GM23338 (cell line): ENCODE measurements around the gene MBD5. TPM values are rescaled to one million over a fixed set of nuclear protein-coding genes. Genes with fewer than 3 reads are reported as not detected.

Experiments used
- ATAC-seq: fragments of 200-7000 bp; cut with Tn5 transposase; 3 replicates; pipeline ENCODE4 v1.9.1; 2020
- DNase-seq: peaks from one replicate; pipeline ENCODE4 v3.0.0-alpha.2; 2015; ENCODE audit warnings: low spot score
- H2AFZ ChIP-seq: fragments of 200-600 bp; sonication (generic); 2 replicates; pipeline ENCODE4 v1.8.0; 2016; ENCODE audit warnings: antibody characterized with exemption, mild to moderate bottlenecking, moderate library complexity
- H3F3A ChIP-seq: fragments of 200-600 bp; sonication (generic); replicated peaks from 2 replicates; pipeline ENCODE4 v1.8.0; 2017; ENCODE audit warnings: antibody characterized with exemption, mixed run types, low read depth
- H3K27ac ChIP-seq: fragments of 200-600 bp; sonication (generic); 2 replicates; pipeline ENCODE4 v1.6.1; 2016; ENCODE audit warnings: low read depth
- H3K27me3 ChIP-seq: fragments of 200-600 bp; sonication (generic); 2 replicates; pipeline ENCODE4 v1.8.0; 2016; ENCODE audit warnings: mild to moderate bottlenecking, mixed run types, moderate library complexity; ENCODE audit not compliant: insufficient read depth
- H3K36me3 ChIP-seq: fragments of 200-600 bp; sonication (generic); 2 replicates; pipeline ENCODE4 v1.8.0; 2016; ENCODE audit warnings: mild to moderate bottlenecking; ENCODE audit not compliant: insufficient read depth
- H3K4me1 ChIP-seq: fragments of 200-600 bp; sonication (generic); 2 replicates; pipeline ENCODE4 v1.8.0; 2016; ENCODE audit warnings: mild to moderate bottlenecking, moderate library complexity; ENCODE audit not compliant: insufficient read depth
- H3K4me2 ChIP-seq: fragments of 200-600 bp; sonication (generic); 2 replicates; pipeline ENCODE4 v1.7.1; 2017; ENCODE audit warnings: mixed run types
- H3K4me3 ChIP-seq: fragments of 200-600 bp; sonication (generic); 2 replicates; pipeline ENCODE4 v1.6.1; 2016; ENCODE audit warnings: mixed run types
- H3K79me2 ChIP-seq: fragments of 200-600 bp; sonication (generic); replicated peaks from 2 replicates; pipeline ENCODE4 v1.8.0; 2017; ENCODE audit warnings: mild to moderate bottlenecking; ENCODE audit not compliant: insufficient read depth
- H3K9me2 ChIP-seq: fragments of 200-600 bp; sonication (generic); 2 replicates; pipeline ENCODE4 v1.8.0; 2017; ENCODE audit not compliant: insufficient read depth
- H4K20me1 ChIP-seq: fragments of 200-600 bp; sonication (generic); replicated peaks from 2 replicates; pipeline ENCODE4 v1.8.0; 2017; ENCODE audit warnings: mild to moderate bottlenecking; ENCODE audit not compliant: insufficient read depth
- H3K27ac Mint-ChIP-seq: 2 replicates; pipeline ENCODE4 v1.8.0; 2020; ENCODE audit warnings: inconsistent platforms, mild to moderate bottlenecking, moderate library complexity, mixed read lengths
- H3K27me3 Mint-ChIP-seq: 3 replicates; pipeline ENCODE4 v1.8.0; 2022; ENCODE audit warnings: low read depth, mild to moderate bottlenecking, moderate library complexity, mixed read lengths, inconsistent platforms; ENCODE audit not compliant: insufficient read depth, poor library complexity
- H3K36me3 Mint-ChIP-seq: 3 replicates; pipeline ENCODE4 v1.8.0; 2021; ENCODE audit warnings: low read depth, mild to moderate bottlenecking, inconsistent platforms, moderate library complexity, mixed read lengths
- H3K4me1 Mint-ChIP-seq: 3 replicates; pipeline ENCODE4 v1.8.0; 2020; ENCODE audit warnings: mild to moderate bottlenecking, inconsistent platforms, mixed read lengths
- H3K4me3 Mint-ChIP-seq: 3 replicates; pipeline ENCODE4 v1.8.0; 2021; ENCODE audit warnings: moderate library complexity, mild to moderate bottlenecking, inconsistent platforms, mixed read lengths
- H3K9me3 Mint-ChIP-seq: 3 replicates; pipeline ENCODE4 v1.8.0; 2020; ENCODE audit warnings: moderate library complexity, mild to moderate bottlenecking, inconsistent platforms, mixed read lengths
- CREB1 ChIP-seq: fragments of 250-450 bp; sonication (Bioruptor Pico); IDR thresholded peaks from 2 replicates; pipeline ENCODE4 v1.5.0; 2020; ENCODE audit warnings: low read depth, mild to moderate bottlenecking, moderate library complexity
- EZH2 ChIP-seq: fragments of 200-600 bp; sonication (generic); IDR thresholded peaks from one replicate; pipeline ENCODE4 v1.8.0; 2017; ENCODE audit warnings: antibody characterized with exemption, mild to moderate bottlenecking, low read depth; ENCODE audit not compliant: unreplicated experiment
- EZH2phosphoT487 ChIP-seq: fragments of 200-600 bp; sonication (generic); IDR thresholded peaks from one replicate; pipeline ENCODE4 v1.8.1; 2018; ENCODE audit warnings: antibody characterized with exemption; ENCODE audit not compliant: unreplicated experiment
- JUNB ChIP-seq: IDR thresholded peaks from one replicate; pipeline ENCODE4 v1.6.1; 2016; ENCODE audit warnings: antibody characterized with exemption; ENCODE audit not compliant: unreplicated experiment
- NANOG ChIP-seq: IDR thresholded peaks from 2 replicates; pipeline ENCODE4 v1.6.1; 2016; ENCODE audit warnings: antibody characterized with exemption, borderline replicate concordance
- POLR2AphosphoS5 ChIP-seq: IDR thresholded peaks from 2 replicates; pipeline ENCODE4 v1.6.1; 2016; ENCODE audit warnings: antibody characterized with exemption, low read depth
- STAT1 ChIP-seq: IDR thresholded peaks from one replicate; pipeline ENCODE4 v1.6.1; 2016; ENCODE audit warnings: antibody characterized with exemption; ENCODE audit not compliant: unreplicated experiment
- ZNF114 ChIP-seq: fragments of 250-450 bp; sonication (Bioruptor Pico); IDR thresholded peaks from 2 replicates; pipeline ENCODE4 v1.5.0; 2020; ENCODE audit warnings: mild to moderate bottlenecking, moderate library complexity
- ZNF331 ChIP-seq: fragments of 250-450 bp; sonication (Bioruptor Pico); IDR thresholded peaks from 2 replicates; pipeline ENCODE4 v1.5.0; 2020; ENCODE audit warnings: low read depth, mild to moderate bottlenecking, moderate library complexity
- polyA plus RNA-seq: library from polyadenylated mRNA; unstranded; fragments of >200 nt; fragmentation: Nextera tagmentation; extraction: Ambion mirVana; gene quantifications from 2 replicates; pipeline ENCODE4 v1.2.1, GENCODE V29; 2016
- total RNA-seq: library from RNA; depleted of rRNA; stranded (reverse); fragments of >200 nt; shearing (Covaris generic); gene quantifications from 2 replicates; pipeline ENCODE4 v1.2.3, GENCODE V29; 2014
- TF ChIP-seq, protein P1 (sequence below): IDR thresholded peaks from 2 replicates; pipeline ENCODE4 v1.6.1; 2016; ENCODE audit warnings: antibody characterized with exemption
- TF ChIP-seq, protein P2 (sequence below): fragments of 250-450 bp; sonication (Bioruptor Pico); IDR thresholded peaks from 2 replicates; pipeline ENCODE4 v1.5.0; 2020; ENCODE audit warnings: mild to moderate bottlenecking, moderate library complexity
- TF ChIP-seq, protein P3 (sequence below), 2 experiments: fragments of 200-600 bp in 1 of 2; sonication (generic) in 1 of 2; conservative IDR thresholded peaks; 2 replicates each; pipeline versions ENCODE4 v1.5.1 to v1.6.1; 2016 to 2017; ENCODE audit warnings: antibody characterized with exemption in 2 of 2, low read depth in 2 of 2, mild to moderate bottlenecking in 2 of 2, moderate library complexity in 1 of 2
- TF ChIP-seq, protein P4 (sequence below): IDR thresholded peaks from one replicate; pipeline ENCODE4 v1.6.1; 2018; ENCODE audit warnings: antibody characterized with exemption; ENCODE audit not compliant: unreplicated experiment

Gene MBD5
- total and polyA plus RNA-seq, 2 experiments from 2014 or later = 16.2 to 23.1 TPM

DNA sequence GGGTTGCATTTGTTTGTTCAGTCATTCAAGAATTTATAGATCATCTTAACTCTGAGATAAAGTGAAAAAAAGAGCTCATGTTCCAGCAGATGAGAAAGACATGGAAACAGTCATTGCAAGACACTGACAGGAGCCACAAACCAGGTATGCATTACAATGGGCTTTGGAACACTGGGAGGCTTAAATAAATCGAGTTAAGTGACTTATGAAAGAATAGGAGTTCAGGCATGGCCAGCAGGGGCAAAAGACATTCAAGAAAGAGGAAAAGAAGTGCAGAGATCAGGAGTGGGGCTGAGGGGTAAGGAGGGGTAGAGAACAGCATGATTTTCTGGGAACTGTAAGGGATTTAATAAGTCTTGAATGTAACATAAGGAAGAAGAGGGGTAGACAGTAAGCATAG lies 502.4 kb downstream of the MBD5 start:
- Histone ChIP-seq H4K20me1 (no peaks in the 10 kb centered on the region), H3K27me3 (no peaks in the 10 kb centered on the region), H3K4me3 (no peak overlapping the region), H3K27ac (no peak overlapping the region), H3K9me2 (peaks cover 12% of the 10 kb centered on the region), H3K4me2 (no peak overlapping the region), H2AFZ (no peak overlapping the region), H3K36me3 (no peaks in the 10 kb centered on the region), H3K79me2 (no peaks in the 10 kb centered on the region), H3F3A (no peaks in the 10 kb centered on the region), H3K4me1 (peaks cover 10% of the 10 kb centered on the region)
- Mint-ChIP-seq H3K27ac (no peak overlapping the region; the same call in 1 of the 2 replicates), H3K4me3 (no peak overlapping the region), H3K4me1 (peaks cover 23% of the 10 kb centered on the region), H3K9me3 (no peaks in the 10 kb centered on the region), H3K27me3 (no peaks in the 10 kb centered on the region), H3K36me3 (no peaks in the 10 kb centered on the region)
- ATAC-seq (peak; percentile 69), DNase-seq (peak; percentile 56)
- TF ChIP-seq NANOG (no peak), CREB1 (CRISPR knock-in tag) (no peak), STAT1 (no peak), EZH2phosphoT487 (no peak), POLR2AphosphoS5 (no peak), ZNF114 (CRISPR knock-in tag) (no peak), EZH2 (no peak), JUNB (no peak), ZNF331 (CRISPR knock-in tag) (no peak)
- TF ChIP-seq, protein P1, sequence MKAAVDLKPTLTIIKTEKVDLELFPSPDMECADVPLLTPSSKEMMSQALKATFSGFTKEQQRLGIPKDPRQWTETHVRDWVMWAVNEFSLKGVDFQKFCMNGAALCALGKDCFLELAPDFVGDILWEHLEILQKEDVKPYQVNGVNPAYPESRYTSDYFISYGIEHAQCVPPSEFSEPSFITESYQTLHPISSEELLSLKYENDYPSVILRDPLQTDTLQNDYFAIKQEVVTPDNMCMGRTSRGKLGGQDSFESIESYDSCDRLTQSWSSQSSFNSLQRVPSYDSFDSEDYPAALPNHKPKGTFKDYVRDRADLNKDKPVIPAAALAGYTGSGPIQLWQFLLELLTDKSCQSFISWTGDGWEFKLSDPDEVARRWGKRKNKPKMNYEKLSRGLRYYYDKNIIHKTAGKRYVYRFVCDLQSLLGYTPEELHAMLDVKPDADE = no peak
- TF ChIP-seq, protein P2, sequence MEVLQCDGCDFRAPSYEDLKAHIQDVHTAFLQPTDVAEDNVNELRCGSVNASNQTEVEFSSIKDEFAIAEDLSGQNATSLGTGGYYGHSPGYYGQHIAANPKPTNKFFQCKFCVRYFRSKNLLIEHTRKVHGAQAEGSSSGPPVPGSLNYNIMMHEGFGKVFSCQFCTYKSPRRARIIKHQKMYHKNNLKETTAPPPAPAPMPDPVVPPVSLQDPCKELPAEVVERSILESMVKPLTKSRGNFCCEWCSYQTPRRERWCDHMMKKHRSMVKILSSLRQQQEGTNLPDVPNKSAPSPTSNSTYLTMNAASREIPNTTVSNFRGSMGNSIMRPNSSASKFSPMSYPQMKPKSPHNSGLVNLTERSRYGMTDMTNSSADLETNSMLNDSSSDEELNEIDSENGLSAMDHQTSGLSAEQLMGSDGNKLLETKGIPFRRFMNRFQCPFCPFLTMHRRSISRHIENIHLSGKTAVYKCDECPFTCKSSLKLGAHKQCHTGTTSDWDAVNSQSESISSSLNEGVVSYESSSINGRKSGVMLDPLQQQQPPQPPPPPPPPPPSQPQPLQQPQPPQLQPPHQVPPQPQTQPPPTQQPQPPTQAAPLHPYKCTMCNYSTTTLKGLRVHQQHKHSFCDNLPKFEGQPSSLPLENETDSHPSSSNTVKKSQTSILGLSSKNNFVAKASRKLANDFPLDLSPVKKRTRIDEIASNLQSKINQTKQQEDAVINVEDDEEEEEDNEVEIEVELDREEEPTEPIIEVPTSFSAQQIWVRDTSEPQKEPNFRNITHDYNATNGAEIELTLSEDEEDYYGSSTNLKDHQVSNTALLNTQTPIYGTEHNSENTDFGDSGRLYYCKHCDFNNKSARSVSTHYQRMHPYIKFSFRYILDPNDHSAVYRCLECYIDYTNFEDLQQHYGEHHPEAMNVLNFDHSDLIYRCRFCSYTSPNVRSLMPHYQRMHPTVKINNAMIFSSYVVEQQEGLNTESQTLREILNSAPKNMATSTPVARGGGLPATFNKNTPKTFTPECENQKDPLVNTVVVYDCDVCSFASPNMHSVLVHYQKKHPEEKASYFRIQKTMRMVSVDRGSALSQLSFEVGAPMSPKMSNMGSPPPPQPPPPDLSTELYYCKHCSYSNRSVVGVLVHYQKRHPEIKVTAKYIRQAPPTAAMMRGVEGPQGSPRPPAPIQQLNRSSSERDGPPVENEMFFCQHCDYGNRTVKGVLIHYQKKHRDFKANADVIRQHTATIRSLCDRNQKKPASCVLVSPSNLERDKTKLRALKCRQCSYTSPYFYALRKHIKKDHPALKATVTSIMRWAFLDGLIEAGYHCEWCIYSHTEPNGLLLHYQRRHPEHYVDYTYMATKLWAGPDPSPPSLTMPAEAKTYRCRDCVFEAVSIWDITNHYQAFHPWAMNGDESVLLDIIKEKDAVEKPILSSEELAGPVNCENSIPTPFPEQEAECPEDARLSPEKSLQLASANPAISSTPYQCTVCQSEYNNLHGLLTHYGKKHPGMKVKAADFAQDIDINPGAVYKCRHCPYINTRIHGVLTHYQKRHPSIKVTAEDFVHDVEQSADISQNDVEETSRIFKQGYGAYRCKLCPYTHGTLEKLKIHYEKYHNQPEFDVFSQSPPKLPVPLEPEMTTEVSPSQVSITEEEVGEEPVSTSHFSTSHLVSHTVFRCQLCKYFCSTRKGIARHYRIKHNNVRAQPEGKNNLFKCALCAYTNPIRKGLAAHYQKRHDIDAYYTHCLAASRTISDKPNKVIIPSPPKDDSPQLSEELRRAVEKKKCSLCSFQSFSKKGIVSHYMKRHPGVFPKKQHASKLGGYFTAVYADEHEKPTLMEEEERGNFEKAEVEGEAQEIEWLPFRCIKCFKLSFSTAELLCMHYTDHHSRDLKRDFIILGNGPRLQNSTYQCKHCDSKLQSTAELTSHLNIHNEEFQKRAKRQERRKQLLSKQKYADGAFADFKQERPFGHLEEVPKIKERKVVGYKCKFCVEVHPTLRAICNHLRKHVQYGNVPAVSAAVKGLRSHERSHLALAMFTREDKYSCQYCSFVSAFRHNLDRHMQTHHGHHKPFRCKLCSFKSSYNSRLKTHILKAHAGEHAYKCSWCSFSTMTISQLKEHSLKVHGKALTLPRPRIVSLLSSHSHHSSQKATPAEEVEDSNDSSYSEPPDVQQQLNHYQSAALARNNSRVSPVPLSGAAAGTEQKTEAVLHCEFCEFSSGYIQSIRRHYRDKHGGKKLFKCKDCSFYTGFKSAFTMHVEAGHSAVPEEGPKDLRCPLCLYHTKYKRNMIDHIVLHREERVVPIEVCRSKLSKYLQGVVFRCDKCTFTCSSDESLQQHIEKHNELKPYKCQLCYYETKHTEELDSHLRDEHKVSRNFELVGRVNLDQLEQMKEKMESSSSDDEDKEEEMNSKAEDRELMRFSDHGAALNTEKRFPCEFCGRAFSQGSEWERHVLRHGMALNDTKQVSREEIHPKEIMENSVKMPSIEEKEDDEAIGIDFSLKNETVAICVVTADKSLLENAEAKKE (CRISPR knock-in tag) = no peak
- TF ChIP-seq, protein P3, sequence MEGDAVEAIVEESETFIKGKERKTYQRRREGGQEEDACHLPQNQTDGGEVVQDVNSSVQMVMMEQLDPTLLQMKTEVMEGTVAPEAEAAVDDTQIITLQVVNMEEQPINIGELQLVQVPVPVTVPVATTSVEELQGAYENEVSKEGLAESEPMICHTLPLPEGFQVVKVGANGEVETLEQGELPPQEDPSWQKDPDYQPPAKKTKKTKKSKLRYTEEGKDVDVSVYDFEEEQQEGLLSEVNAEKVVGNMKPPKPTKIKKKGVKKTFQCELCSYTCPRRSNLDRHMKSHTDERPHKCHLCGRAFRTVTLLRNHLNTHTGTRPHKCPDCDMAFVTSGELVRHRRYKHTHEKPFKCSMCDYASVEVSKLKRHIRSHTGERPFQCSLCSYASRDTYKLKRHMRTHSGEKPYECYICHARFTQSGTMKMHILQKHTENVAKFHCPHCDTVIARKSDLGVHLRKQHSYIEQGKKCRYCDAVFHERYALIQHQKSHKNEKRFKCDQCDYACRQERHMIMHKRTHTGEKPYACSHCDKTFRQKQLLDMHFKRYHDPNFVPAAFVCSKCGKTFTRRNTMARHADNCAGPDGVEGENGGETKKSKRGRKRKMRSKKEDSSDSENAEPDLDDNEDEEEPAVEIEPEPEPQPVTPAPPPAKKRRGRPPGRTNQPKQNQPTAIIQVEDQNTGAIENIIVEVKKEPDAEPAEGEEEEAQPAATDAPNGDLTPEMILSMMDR (conservative IDR thresholded peaks at IDR 0.05; ENCODE audit: low read depth in 2 of 2) = no peak
- TF ChIP-seq, protein P4, sequence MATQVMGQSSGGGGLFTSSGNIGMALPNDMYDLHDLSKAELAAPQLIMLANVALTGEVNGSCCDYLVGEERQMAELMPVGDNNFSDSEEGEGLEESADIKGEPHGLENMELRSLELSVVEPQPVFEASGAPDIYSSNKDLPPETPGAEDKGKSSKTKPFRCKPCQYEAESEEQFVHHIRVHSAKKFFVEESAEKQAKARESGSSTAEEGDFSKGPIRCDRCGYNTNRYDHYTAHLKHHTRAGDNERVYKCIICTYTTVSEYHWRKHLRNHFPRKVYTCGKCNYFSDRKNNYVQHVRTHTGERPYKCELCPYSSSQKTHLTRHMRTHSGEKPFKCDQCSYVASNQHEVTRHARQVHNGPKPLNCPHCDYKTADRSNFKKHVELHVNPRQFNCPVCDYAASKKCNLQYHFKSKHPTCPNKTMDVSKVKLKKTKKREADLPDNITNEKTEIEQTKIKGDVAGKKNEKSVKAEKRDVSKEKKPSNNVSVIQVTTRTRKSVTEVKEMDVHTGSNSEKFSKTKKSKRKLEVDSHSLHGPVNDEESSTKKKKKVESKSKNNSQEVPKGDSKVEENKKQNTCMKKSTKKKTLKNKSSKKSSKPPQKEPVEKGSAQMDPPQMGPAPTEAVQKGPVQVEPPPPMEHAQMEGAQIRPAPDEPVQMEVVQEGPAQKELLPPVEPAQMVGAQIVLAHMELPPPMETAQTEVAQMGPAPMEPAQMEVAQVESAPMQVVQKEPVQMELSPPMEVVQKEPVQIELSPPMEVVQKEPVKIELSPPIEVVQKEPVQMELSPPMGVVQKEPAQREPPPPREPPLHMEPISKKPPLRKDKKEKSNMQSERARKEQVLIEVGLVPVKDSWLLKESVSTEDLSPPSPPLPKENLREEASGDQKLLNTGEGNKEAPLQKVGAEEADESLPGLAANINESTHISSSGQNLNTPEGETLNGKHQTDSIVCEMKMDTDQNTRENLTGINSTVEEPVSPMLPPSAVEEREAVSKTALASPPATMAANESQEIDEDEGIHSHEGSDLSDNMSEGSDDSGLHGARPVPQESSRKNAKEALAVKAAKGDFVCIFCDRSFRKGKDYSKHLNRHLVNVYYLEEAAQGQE = no peak
